Measurements from ENCODE around the gene PIP5K1B. TPM values are rescaled to one million over a fixed set of nuclear protein-coding genes. Genes with fewer than 3 reads are reported as not detected.

PIP5K1B gene
- polyA plus RNA-seq, 1 donor (not counting 4 experiments of a cell fraction or from before 2014, with no cell fraction given) = not detected

GRCh38 chr9:68702493-68702892 is 2.5 kb upstream of the PIP5K1B start:
- TF ChIP-seq CTCF (optimal IDR thresholded peaks at IDR 0.05 in 1 of 3, IDR thresholded peaks at IDR 0.05 in 1 of 3, conservative IDR thresholded peaks at IDR 0.05 in 1 of 3; ENCODE audit: extremely low read depth in 1 of 3, insufficient read depth in 2 of 3, low read length in 3 of 3) (no peak), EZH2 (IDR thresholded peaks at IDR 0.05; ENCODE audit: low read length) (no peak)
- H3K9ac ChIP-seq (ENCODE audit: control insufficient read depth, extremely low read depth, insufficient read depth, low read length) = no peak overlapping the region
- H3K27ac ChIP-seq (ENCODE audit: control insufficient read depth, insufficient read depth, low read length) = no peak overlapping the region
- H3K4me1 ChIP-seq (ENCODE audit: control insufficient read depth, extremely low read depth, insufficient read depth, low read length) = no peaks in the 10 kb centered on the region
- H3K4me3 ChIP-seq (ENCODE audit: control insufficient read depth in 2 of 3, extremely low read depth in 1 of 3, insufficient read depth in 2 of 3, low read depth in 1 of 3, low read length in 3 of 3) = no peak overlapping the region
- H3K79me2 ChIP-seq (ENCODE audit: control insufficient read depth, insufficient read depth, low read length) = no peaks in the 10 kb centered on the region
- no peaks in the 10 kb centered on the region for H3K36me3 ChIP-seq (ENCODE audit: control insufficient read depth in 2 of 2, extremely low read depth in 1 of 2, insufficient read depth in 2 of 2, low read length in 2 of 2)
- FAIRE-seq (no peak), DNase-seq (ENCODE audit: low read depth, low spot score) (no peak)
- dilution Hi-C loops (cut with MboI; ENCODE audit: extremely low pct_ligation_motif_present, low sequenced_read_pairs) = no loop called here
- no peak overlapping the region for H2AFZ ChIP-seq (ENCODE audit: control insufficient read depth, low read length)
- H3K9me1 ChIP-seq (ENCODE audit: control insufficient read depth, extremely low read depth, insufficient read depth, low read length) = no peaks in the 10 kb centered on the region
- no peaks in the 10 kb centered on the region for H4K20me1 ChIP-seq (ENCODE audit: control insufficient read depth, extremely low read depth, insufficient read depth, low read length)
- peaks cover 39% of the 10 kb centered on the region for H3K27me3 ChIP-seq (ENCODE audit: control insufficient read depth, extremely low read depth, insufficient read depth, low read length)
- no peak overlapping the region for H3K4me2 ChIP-seq (ENCODE audit: control insufficient read depth, extremely low read depth, insufficient read depth, low read depth, low read length)
- H3K9me3 ChIP-seq (ENCODE audit: control insufficient read depth, low read depth, low read length) = no peaks in the 10 kb centered on the region

- no peak overlapping the region for H3K4me3 ChIP-seq (ENCODE audit: control insufficient read depth in 2 of 3, extremely low read depth in 1 of 3, insufficient read depth in 2 of 3, low read depth in 1 of 3, low read length in 3 of 3)
- H3K9me3 ChIP-seq (ENCODE audit: control insufficient read depth, low read depth, low read length) = no peaks in the 10 kb centered on the region
- no peaks in the 10 kb centered on the region for H3K36me3 ChIP-seq (ENCODE audit: control insufficient read depth in 2 of 2, extremely low read depth in 1 of 2, insufficient read depth in 2 of 2, low read length in 2 of 2)
- no peaks in the 10 kb centered on the region for H4K20me1 ChIP-seq (ENCODE audit: control insufficient read depth, extremely low read depth, insufficient read depth, low read length)
- dilution Hi-C loops (cut with MboI; ENCODE audit: extremely low pct_ligation_motif_present, low sequenced_read_pairs) = no loop called here
- H3K79me2 ChIP-seq (ENCODE audit: control insufficient read depth, insufficient read depth, low read length) = no peaks in the 10 kb centered on the region
- no peak overlapping the region for H3K4me2 ChIP-seq (ENCODE audit: control insufficient read depth, extremely low read depth, insufficient read depth, low read depth, low read length)
- DNase-seq (ENCODE audit: low read depth, low spot score) (no peak), FAIRE-seq (no peak)
- no peak overlapping the region for H3K27ac ChIP-seq (ENCODE audit: control insufficient read depth, insufficient read depth, low read length)
- H3K9me1 ChIP-seq (ENCODE audit: control insufficient read depth, extremely low read depth, insufficient read depth, low read length) = no peaks in the 10 kb centered on the region
- H3K27me3 ChIP-seq (ENCODE audit: control insufficient read depth, extremely low read depth, insufficient read depth, low read length) = peaks cover 45% of the 10 kb centered on the region
- H3K4me1 ChIP-seq (ENCODE audit: control insufficient read depth, extremely low read depth, insufficient read depth, low read length) = no peaks in the 10 kb centered on the region
- no peak overlapping the region for H3K9ac ChIP-seq (ENCODE audit: control insufficient read depth, extremely low read depth, insufficient read depth, low read length)
- H2AFZ ChIP-seq (ENCODE audit: control insufficient read depth, low read length) = no peak overlapping the region
- TF ChIP-seq EZH2 (IDR thresholded peaks at IDR 0.05; ENCODE audit: low read length) (no peak), CTCF (optimal IDR thresholded peaks at IDR 0.05 in 1 of 3, IDR thresholded peaks at IDR 0.05 in 1 of 3, conservative IDR thresholded peaks at IDR 0.05 in 1 of 3; ENCODE audit: extremely low read depth in 1 of 3, insufficient read depth in 2 of 3, low read length in 3 of 3) (no peak)
These were observed 1.4 kb upstream of the PIP5K1B start for GRCh38 chr9:68703672-68704071.
